PC-3 (cell line): ENCODE results near the gene PRRC2B. TPM values are rescaled to one million over a fixed set of nuclear protein-coding genes. Genes with fewer than 3 reads are reported as not detected.

Source experiments
- ATAC-seq: fragments of 200-7000 bp; cut with Tn5 transposase; 2 replicates; pipeline ENCODE4 v1.9.1; 2020; ENCODE audit warnings: mild to moderate bottlenecking, moderate library complexity
- BruUV-seq: library from RNA; stranded (reverse); fragments of 400-500 nt; replicated peaks from 2 replicates; lab custom pipeline; 2021; lab: Mats Ljungman, UMichigan
- CTCF ChIA-PET: fragments of 300-600 bp; sonication (Branson Sonifier 250); formaldehyde crosslinking; loops from one replicate; lab custom pipeline; 2022; ENCODE audit warnings: antibody characterized with exemption; lab: Charles Lee
- POLR2A ChIA-PET: fragments of 300-600 bp; sonication (Branson Sonifier 250); formaldehyde crosslinking; loops from one replicate; lab custom pipeline; 2022; ENCODE audit warnings: antibody characterized with exemption; ENCODE audit not compliant: unreplicated experiment; lab: Charles Lee
- DNase-seq: peaks from one replicate; pipeline ENCODE4 v3.0.0-alpha.2; 2015
- H2AFZ ChIP-seq: fragments of 300-600 bp; sonication (generic); 2 replicates; pipeline ENCODE4 v1.6.0; 2016; ENCODE audit warnings: antibody characterized with exemption, low read length
- H3F3A ChIP-seq: fragments of 300-600 bp; sonication (generic); one replicate; pipeline ENCODE4 v1.6.0; 2017; ENCODE audit warnings: antibody characterized with exemption, low read length, control low read depth, mild to moderate bottlenecking; ENCODE audit not compliant: unreplicated experiment
- H3K27ac ChIP-seq: fragments of 300-600 bp; sonication (generic); 2 replicates; pipeline ENCODE4 v1.5.1; 2016; ENCODE audit warnings: mild to moderate bottlenecking, low read length
- H3K27me3 ChIP-seq: fragments of 300-600 bp; sonication (generic); 2 replicates; pipeline ENCODE4 v1.6.1; 2016; ENCODE audit warnings: low read length, mixed read lengths
- H3K36me3 ChIP-seq: fragments of 300-600 bp; sonication (generic); 2 replicates; pipeline ENCODE4 v1.6.1; 2016; ENCODE audit warnings: low read depth, mixed run types, low read length, mixed read lengths
- H3K4me1 ChIP-seq: fragments of 300-600 bp; sonication (generic); 2 replicates; pipeline ENCODE4 v1.5.1; 2016; ENCODE audit warnings: low read length; ENCODE audit not compliant: insufficient read depth
- H3K4me2 ChIP-seq: fragments of 300-600 bp; sonication (generic); 2 replicates; pipeline ENCODE4 v1.6.0; 2016; ENCODE audit warnings: low read length
- H3K4me3 ChIP-seq: fragments of 300-600 bp; sonication (generic); 2 replicates; pipeline ENCODE4 v1.5.1; 2016; ENCODE audit warnings: mild to moderate bottlenecking, low read length, mixed read lengths
- H3K79me2 ChIP-seq: fragments of 300-600 bp; sonication (generic); 2 replicates; pipeline ENCODE4 v1.6.1; 2017; ENCODE audit warnings: low read length, mixed read lengths
- H3K9ac ChIP-seq: fragments of 300-600 bp; sonication (generic); 2 replicates; pipeline ENCODE4 v1.6.0; 2016; ENCODE audit warnings: mild to moderate bottlenecking, low read length
- H3K9me2 ChIP-seq: fragments of 300-600 bp; sonication (generic); replicated peaks from 2 replicates; pipeline ENCODE4 v1.6.1; 2016; ENCODE audit warnings: mixed run types, low read length, mixed read lengths
- H3K9me3 ChIP-seq: fragments of 300-600 bp; sonication (generic); 2 replicates; pipeline ENCODE4 v1.6.1; 2016; ENCODE audit warnings: low read length, mixed read lengths
- H4K20me1 ChIP-seq: fragments of 300-600 bp; sonication (generic); 2 replicates; pipeline ENCODE4 v1.6.1; 2016; ENCODE audit warnings: low read length, mixed read lengths
- CTCF ChIP-seq: fragments of 300-600 bp; sonication (generic); conservative IDR thresholded peaks from 2 replicates; pipeline ENCODE4 v1.5.1; 2017; ENCODE audit warnings: antibody characterized with exemption, low read depth, mild to moderate bottlenecking, low read length
- EZH2 ChIP-seq: fragments of 300-600 bp; sonication (generic); IDR thresholded peaks from one replicate; pipeline ENCODE4 v1.6.1; 2017; ENCODE audit warnings: antibody characterized with exemption, mild to moderate bottlenecking, low read length; ENCODE audit not compliant: unreplicated experiment
- EZH2phosphoT487 ChIP-seq: fragments of 300-600 bp; sonication (generic); IDR thresholded peaks from 2 replicates; pipeline ENCODE4 v1.6.1; 2018; ENCODE audit warnings: mild to moderate bottlenecking, antibody characterized with exemption, low read length, borderline replicate concordance
- intact Hi-C: fragments of 100-400 bp; cut with micrococcal nuclease; formaldehyde crosslinking; loops from 2 replicates; pipeline ENCODE4 v1.9.0; 2023
- total RNA-seq: library from RNA; depleted of rRNA; stranded (reverse); fragments of >200 nt; gene quantifications from 2 replicates; pipeline ENCODE4 v1.2.3, GENCODE V29; 2014

The PRRC2B gene
- total RNA-seq, 1 experiment from 2014 or later: 46.9 TPM

GRCh38 chr9:131409458-131409992 is 15.6 kb downstream of the PRRC2B start:
- ChIA-PET POLR2A (no interaction called here), CTCF (no interaction called here)
- H3K4me3 ChIP-seq: no peak overlapping the region
- no peaks in the 10 kb centered on the region for H3F3A ChIP-seq
- no peak overlapping the region for H3K4me2 ChIP-seq
- H3K79me2 ChIP-seq: peaks cover 100% of the 10 kb centered on the region
- H3K9me3 ChIP-seq: no peaks in the 10 kb centered on the region
- no peak overlapping the region for H3K9ac ChIP-seq
- no peaks in the 10 kb centered on the region for H3K4me1 ChIP-seq
- no peaks in the 10 kb centered on the region for H3K27me3 ChIP-seq
- intact Hi-C loops: no loop called here
- H3K9me2 ChIP-seq: no peaks in the 10 kb centered on the region
- DNase-seq (no peak), ATAC-seq (no peak)
- no peak for TF ChIP-seq EZH2
- no peak for TF ChIP-seq EZH2phosphoT487
- TF ChIP-seq CTCF: no peak
- H4K20me1 ChIP-seq: peaks cover 75% of the 10 kb centered on the region
- H3K36me3 ChIP-seq: no peaks in the 10 kb centered on the region
- no TSS peak for BruUV-seq
- no peak overlapping the region for H2AFZ ChIP-seq
- no peak overlapping the region for H3K27ac ChIP-seq

- H3K79me2 ChIP-seq: peaks cover 100% of the 10 kb centered on the region
- DNase-seq: no peak
These were observed 16.2 kb downstream of the PRRC2B start for GRCh38 chr9:131410044-131410491.

More at GRCh38 chr9:131410044-131410491, 16.2 kb downstream of the PRRC2B start:
- peaks cover 70% of the 10 kb centered on the region for H4K20me1 ChIP-seq
- H3K36me3 ChIP-seq: no peaks in the 10 kb centered on the region
- H3K9me3 ChIP-seq: no peaks in the 10 kb centered on the region
- no peaks in the 10 kb centered on the region for H3K27me3 ChIP-seq
- intact Hi-C loops: no loop called here
- H3K4me2 ChIP-seq: no peak overlapping the region
- H3K27ac ChIP-seq: no peak overlapping the region
- no peak overlapping the region for H3K9ac ChIP-seq
- no peak for TF ChIP-seq EZH2
- TF ChIP-seq EZH2phosphoT487: no peak
- TF ChIP-seq CTCF: no peak
- ChIA-PET CTCF (no interaction called here), POLR2A (no interaction called here)
- ATAC-seq: no peak
- H3K4me3 ChIP-seq: no peak overlapping the region
- no peaks in the 10 kb centered on the region for H3F3A ChIP-seq
- no peaks in the 10 kb centered on the region for H3K4me1 ChIP-seq
- H2AFZ ChIP-seq: no peak overlapping the region
- H3K9me2 ChIP-seq: no peaks in the 10 kb centered on the region
- BruUV-seq: no TSS peak
